DMS53 (cell line): Measurements from ENCODE around the gene SETD7.

Experiments
- DNase-seq: peaks from one replicate; lab custom pipeline; 2025; lab: John Stamatoyannopoulos, UW

The SETD7 gene

DNA sequence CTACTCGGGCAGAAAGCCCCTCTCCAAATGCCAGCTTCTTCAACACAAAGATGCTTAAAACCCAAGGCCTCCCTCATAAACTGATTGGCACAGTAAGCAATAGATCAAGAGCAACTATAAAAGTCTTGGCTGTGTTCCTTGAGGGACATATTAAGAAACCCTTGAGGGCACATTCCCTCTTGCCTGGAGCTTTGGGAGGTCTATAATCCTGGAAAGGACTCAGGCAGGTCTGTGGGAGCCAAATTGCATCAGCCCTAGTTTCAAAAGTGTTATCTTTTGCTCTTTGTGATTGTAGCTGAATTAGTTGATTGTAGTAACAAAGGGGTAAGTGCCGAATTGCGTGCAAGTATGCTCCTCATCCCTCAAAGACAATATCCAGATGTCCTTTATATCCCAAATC lies 18.6 kb upstream of the SETD7 start:
- DNase-seq, result no peak

DNA sequence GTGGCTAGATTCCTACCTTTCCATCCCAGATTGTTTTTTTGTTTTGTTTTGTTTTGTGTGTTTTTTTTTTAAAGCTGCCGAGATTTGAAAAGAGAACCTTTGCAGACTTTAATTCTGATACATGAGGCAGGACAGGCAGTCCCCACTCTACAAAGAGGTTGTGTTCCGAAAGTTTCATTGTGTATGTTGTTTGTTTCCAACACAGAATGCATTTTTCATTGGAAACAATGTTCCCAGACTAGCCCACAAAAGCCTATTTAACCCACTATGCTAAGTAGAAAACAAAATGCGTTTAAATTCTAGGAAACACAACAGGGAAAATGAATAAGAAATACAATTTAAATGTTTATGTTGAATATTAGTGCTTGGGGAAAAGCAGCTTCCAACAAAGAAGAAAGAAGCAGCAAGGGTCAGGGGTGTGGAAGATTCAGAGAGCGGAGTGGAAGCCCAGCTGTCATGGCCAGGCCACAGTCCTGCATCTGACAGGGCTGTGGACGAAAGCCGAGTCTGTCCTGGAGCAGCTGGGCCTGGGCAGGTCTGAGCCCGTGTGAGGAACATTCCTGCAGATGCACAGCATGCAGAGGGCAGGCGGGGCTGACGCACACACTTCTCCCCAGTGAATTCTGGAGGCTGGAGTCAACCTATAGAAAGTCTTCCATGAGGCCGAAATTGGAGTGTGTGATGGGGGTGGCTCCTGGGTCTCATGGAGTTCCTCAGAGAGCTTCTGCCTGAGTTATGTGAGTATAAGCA lies 12.4 kb upstream of the SETD7 start:
- DNase-seq, result no peak

DNA sequence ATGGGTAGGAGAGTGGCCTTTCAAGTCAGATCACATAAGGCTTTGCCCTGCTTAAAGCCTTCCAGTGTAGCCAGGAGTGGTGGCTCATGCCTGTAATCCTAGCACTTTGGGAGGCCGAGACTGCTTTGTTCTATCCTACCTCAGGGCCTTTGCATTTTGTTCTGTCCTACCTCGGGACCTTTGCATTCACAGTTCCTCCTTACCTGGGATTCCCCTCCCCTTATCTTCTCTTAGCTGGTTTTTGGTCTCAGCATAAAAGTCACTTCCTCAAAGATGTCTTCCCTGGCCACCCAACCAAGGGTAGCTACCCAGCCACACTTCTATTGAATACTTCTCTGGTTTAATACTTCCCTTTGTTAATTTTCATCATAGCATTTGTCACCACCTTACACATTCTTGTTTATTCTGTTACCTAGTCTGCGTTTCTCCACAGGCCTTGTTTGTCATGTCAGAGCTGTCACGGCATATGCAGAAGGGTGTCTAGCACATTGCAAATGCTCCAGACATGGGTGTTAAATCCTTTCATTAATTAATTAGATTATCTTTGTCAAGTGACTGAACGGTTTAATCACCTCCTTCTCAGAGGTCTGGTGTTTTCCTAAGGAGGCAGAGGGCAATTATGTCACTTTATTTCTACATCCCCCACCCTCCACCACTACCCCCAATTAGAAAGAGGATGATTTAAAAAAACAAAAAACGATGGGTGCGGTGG lies 11.3 kb upstream of the SETD7 start:
- no peak for DNase-seq

DNA sequence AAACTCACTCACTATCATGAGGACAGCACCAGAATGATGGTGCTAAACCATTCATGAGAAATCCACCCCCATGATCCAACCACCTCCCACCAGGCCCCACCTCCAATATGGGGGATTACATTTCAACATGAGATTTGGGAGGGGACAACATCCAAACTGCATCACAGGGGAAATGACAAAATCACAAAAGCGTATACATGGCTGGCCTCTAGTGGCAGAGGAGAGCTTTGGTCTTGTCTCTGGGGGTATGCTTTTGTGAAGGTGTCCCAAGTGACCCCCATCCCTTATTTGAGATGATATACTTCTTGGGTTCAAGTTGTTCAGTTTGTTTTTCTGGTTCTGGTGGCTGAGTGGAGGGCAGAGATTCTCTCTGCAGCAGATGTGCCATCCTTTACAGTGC lies 8.5 kb upstream of the SETD7 start:
- no peak for DNase-seq

DNA sequence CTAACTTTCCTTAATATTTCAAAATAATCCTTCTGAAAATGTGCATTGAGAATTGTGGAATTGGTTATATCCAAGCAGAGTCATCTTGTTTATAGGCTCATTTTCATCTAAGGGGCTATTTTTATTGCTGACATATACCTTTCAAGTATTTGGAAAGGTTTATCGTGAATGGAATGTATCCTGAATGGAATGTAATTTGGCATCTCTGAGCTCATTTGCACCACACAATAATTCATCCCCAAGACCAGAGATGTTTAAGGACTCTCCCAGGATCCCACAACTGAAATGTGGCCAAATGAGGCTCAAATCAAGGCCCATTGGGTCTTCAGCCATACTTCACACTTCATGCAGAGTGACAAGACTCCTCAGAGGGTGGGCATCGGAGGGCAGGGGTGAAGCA lies 7.5 kb upstream of the SETD7 start:
- no peak for DNase-seq

DNA sequence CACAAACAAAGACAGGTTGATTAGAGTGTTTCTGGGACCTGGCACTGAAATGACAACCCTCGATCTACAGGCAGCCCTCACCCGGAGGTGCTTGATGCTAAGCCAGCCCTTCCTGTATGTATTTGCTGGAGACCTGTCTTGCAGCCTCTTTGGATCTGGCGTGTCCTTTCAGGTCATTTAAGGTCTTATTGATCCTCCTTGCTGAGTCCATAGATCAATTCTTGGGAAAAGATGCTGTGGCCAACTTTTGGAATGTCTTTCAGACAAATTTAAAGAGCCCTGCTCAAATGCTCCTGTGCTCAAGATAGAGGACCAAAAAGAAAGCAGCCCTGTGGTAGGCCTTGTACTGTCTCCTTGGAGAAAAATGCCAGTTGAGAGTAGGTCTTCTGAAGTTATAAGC lies 6.8 kb upstream of the SETD7 start:
- DNase-seq, result no peak

DNA sequence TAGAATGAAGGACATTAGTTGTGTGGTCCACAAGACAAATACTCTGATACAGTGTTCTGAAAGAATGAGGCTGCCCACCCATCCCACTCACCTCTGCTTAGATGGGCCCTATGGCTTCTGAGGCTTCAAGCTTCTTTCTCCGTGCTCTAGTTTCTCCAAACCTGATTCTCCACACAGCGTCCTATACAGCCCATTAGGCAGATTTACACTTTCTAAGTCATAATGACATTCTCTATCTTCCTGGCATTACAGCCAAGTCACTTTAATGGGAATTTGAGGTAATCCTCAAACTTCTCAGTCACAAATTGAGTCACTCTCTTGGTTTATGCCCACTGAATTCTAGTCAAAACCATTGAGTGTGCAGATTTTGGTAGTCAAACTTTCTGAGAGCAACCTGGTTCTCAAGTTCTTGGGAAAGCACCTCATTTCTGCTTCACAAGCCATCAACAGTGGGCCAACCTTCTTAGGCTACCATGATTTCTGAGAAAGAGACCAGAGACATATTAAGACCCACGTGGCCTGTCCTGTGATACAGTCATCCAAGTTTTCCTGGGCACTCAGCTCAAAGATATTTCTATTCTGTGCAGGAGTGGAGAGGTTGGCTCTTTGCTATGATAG lies 6.2 kb upstream of the SETD7 start:
- no peak for DNase-seq

DNA sequence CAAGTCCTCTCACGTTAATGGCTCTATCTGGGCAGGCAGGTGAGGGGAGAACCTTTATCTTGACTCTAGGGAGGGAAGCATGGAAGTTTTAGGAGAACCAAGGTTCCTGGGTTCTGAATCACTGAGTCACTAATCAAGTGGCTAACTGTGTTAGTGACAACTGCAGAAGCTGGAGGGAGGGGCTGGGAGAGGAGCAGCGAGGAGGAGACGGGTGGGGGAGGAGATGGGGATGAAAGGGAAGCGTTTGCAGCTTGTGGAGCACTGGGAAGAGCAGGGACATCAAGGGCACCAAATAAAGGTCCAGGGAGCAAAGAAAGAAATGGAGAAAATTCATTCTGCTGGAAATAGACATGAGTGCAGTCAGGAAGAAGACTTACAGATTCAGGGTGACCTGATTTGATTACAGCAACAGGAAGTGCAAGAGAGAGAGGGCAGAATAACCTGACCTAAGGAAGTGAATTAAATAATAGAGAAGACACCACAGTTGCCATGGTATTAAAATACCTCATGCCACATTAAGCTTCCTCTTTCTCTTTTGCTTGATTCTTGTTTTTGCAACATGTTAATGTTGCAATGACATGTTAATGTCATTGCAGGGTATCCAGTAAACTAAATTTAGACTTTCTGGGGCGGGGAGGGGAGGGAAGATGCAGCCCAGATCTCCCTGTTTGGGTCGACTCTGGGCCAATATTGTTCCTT lies 4.5 kb upstream of the SETD7 start:
- peak; percentile 60 for DNase-seq

DNA sequence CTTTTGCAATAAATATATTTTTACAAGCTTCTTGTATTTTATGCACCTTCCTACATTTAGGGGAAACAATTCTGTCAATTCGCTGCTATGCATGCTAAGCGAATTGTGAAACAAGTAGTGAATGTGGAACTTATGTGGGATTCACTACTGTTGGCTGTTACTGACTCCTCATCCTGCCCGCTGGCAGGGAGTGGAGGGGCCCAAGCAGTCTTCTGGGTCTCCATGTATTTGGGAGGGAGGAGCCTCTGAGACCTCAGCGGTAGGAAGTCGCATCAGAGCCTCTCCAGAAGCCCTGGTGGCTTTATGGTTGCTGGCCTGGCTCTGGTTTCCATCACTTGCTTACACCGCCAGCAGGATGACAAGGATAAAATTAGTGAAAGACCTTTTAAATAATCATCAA lies 3.7 kb upstream of the SETD7 start:
- DNase-seq, result no peak

DNA sequence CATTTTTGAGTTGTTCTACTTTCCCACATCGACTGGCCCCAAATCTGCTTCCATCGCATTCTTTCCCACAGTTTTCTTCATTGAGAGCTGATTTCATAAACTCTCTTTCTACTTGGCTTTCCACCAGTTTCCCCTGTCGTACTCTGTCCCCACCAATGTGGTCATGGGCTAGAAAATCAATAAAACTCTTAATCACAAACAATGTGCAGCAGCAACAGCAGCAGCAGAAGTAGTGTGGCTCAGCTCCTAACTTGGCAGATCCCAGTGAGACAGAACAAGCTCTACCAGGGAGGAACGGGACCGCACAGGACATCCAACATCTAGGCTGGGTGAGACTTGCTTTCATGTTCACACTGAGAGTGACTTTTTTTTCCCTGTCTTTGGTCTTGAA lies 3.1 kb upstream of the SETD7 start:
- no peak for DNase-seq

DNA sequence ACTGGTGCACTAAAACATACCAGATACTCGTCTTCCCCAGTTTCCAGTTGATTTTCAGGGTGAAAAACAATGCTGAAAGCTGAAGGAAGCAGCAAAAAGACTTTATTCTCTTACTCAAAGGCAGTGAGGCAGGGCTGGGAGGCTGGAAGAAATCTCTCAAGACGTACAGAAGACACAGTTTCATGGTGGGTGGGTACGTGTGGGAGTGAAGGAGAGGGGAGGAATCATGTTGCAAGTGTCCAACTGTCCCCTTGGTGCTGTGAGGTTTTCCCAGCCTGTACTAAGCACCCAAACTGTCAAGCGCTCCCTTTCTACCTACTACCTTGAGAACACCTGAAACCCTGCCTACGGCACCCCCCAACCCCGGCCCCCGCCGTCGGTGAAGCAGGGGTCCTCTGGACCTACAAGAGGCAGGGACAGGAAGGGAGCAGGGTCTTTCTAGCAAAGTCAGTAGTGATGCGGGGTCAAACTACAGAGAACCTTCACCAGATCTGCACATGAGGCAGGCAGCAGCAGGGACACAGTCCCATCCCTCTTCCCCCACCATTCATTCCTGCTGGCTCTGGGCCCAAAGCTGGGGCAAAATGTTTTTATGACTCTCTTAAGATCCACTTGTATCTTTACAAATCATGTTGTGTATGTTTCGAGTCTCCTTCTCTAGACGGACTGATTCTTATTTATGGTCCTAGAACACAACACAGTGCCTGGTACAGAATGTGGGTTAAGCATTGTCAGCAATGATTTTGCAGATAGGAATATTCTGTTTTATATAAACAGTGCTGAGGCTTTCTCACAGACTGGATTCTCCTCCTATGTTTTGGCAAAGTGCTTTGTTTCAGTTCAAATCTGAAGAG lies 2.4 kb upstream of the SETD7 start:
- no peak for DNase-seq

DNA sequence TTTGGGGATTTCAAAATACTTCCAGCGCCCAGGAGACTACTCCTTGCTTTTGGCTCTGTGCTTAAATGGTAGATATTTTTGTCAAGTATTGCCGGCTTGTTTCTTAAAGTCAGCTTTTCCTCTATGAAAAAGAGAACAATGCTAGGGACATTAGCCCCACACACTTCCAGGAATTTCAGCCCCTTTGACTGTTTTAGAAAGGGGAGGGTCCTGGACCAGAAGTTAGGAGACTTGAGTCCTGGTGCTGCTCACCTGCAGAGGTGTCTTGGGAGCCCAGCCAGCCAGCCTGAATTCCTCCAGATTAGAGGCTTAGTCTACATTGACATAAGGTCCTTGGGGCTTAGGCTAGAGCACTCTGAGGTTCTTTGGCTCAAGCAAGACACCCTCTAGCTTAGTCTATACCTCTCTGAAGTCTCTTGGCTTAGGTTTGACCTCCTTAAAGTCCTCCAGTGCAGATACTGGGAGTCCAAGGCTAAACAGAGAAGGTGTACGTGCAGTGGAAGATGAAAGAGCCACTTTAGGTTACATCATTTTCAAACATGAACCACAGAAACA lies 1.6 kb upstream of the SETD7 start:
- peak; percentile 42 for DNase-seq

DNA sequence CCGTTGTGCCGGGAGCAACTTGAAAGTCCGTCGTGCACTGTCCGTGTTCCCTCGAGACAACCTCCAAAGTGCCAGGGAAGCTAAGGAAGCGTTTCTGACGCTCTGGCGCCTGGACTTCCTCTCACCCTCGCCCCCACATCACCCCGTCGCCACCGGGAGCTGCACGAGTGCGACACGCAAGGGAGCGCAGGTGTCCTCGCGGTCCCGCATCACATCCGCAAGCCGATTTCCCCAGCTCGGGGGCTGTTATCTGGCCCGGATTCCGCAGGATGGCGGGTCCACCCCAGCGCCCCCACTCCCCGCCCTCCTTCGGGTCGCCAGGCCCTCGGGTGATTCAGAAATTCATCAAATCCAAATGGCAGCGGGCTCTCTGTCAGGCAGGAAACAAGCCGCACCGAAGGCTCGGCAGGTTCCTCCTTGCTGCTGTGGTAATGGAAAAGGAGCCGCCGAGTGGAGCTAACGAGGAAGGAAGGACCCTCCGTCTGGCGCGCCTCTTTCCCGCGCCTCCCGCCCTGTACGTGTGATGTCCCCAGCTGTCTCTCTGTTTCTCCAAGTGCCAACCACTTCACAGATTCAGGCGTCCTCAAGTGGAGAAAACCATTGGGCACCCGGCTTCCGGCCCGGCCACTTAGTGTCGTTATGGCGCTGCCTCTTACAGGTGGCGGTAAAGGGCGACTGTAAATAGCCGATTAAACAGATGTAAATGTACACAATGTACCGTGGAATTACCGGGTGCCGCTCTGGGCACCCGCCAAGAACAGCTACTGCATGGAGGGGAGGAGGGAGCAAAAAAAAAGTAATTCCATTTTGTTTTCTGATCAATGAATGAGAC lies 921 bp upstream of the SETD7 start:
- peak; percentile 95 for DNase-seq

DNA sequence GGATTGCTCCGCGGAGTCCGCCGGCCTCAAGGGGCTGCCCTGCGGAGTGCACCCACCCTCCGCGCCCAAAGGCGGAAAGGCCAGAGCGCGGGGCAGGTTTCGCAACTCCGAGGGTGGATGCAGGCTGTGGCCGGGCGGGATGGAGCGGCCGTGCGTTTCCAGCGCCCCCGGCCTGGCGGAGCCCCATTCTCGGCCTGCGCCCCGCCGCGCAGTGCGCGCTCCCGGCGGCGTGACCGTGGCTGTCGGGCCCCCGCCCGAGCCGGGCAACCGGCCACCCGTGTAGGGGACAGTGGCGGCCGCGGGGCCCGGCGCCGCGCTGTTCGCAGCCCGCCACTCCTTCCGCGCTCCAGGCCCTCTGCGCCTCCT lies 331 bp downstream of the SETD7 start:
- DNase-seq, result peak; percentile 65

DNA sequence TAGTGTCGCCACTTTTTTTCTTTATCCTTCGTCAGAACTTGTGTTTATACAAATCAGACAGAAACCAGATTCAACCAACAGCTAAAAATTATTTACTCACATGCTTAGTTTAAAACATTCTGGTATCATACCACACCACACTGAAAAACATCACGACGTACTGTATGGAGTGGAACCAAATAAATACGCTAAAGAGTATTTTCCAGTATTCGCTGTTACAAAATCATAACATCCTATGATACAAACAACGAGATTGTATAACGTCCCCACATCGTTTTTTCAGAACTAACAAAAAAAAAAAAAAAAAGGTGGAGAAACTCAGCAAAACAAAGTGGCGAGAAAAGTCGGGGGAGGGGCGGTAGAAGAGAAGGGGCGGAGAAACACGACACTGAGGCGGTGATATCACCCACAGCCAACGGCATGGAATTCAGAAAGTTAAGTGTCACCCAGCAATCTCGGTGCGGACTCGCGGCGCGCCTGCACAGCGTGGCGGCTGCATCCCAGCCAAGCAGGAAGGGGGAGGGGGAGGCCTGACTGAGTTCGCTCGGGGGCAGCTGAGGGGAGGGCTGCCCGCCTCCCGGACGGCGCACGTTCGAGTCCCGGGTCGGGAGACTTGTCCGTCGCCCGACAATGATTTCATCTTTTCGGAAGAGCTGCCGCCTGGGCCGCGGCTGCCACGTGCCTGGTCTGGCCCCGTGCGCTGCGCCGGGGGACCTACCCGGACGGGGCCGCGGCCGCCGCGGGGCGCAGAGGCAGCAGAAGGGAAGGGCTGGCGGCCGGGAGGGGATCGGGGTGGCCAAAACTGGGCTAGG lies 920 bp downstream of the SETD7 start:
- DNase-seq, result peak; percentile 89

DNA sequence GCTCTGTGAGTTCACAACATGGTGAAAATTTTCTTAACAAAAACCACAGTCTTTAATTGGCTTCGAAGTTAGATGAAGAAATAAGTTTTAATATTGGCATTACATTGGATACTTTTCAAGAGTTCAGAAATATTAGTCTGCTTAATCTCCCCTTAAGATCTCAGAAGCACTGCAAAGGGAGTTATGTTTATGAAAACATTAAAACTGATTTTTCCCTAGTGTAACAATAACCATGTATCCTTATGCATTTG lies 1.5 kb downstream of the SETD7 start:
- no peak for DNase-seq

DNA sequence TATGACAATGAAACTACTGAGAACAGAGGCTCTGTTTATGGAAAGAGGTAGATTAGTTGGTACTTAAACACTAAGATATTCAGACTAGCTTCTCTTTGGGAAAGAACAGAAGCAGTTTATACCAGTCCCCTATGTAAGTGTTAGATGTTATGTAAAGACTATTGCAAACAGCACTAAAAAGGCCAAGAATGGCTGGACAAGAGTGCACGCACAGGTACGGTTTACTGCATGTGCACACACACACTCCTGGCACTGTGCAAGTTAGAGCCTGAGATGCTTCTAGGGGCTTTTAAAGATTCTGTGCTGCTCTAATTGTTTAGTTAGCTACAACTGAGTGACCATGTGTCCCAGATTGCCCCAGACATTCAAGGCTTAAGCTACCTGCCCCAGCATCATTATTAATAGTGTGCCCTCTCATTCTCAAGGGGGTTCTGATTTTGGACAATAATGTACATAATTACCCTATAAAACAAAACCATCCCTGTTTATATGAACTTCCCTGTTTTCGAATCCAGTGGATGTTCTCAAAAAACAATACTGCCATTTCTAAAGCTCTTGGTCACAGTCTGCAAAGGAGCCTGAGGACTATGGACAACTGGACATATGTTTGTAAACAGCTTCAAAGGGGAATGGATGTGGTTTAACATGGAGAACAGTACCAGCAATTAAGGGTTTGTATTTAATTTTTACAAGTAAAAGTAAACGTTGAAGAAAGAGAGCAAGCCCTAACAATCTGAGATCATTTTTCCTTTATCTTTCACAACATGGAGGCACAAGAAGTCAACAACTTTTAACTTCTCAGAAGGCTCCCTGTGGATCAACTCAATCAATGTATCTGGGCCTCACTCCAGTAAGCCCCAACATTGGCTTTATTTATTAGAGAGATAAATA lies 2.0 kb downstream of the SETD7 start:
- DNase-seq, result no peak

DNA sequence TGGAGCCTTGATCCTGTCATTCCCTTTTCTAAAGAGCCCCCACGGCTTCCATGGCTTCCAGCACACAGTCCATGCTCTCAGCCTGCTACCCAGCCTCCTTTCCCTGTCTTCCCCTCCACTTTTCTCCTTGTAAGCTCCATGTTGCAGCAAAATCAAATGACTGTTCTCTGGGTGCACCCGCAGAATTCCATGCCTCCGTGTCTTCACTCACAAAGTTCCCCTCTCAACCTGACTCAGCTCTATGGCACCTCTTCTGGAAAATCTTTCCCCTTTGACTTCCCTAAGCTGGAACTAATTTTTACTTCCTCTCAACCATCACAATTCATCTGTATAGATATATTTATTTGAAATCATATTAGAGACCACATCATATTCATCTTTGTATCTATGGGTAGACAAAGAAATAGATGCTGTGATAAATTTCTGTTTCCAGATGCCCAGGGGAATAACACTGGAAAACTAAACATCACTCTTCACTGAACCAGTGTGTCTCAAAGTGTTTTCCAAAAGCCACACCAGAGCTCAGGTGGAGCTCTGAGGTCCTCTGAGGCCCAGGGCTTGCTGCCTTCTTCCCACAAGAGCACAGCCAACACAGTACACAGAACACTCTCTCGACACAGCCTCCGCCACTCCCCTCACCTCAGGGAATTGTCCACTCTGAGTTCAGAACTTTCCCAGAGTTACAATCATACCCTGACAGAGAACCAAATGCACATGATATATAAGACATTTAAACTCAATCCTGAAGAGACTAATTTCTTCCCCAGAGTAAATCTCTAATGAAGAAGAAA lies 3.3 kb downstream of the SETD7 start:
- no peak for DNase-seq
